Activated naive CD4-positive, alpha-beta T cell (primary cell): Measurements from ENCODE around the gene KMT2C.

Experiments used
- DNase-seq, 4 experiments: peaks; one replicate each; lab custom pipeline; 2025; lab: John Stamatoyannopoulos, UW

The KMT2C gene

GRCh38 chr7:152106990-152107389 is 328.8 kb downstream of the KMT2C start:
- DNase-seq, result no peak

- DNase-seq, result no peak
These were observed 330.6 kb downstream of the KMT2C start for GRCh38 chr7:152105205-152105604.

- no peak for DNase-seq
These were observed 332.1 kb downstream of the KMT2C start for GRCh38 chr7:152103691-152104090.

- DNase-seq, result no peak
These were observed 332.7 kb downstream of the KMT2C start for GRCh38 chr7:152103066-152103465.

GRCh38 chr7:152097330-152097729 is 338.5 kb downstream of the KMT2C start:
- no peak for DNase-seq

- DNase-seq, result no peak
These were observed 340.0 kb downstream of the KMT2C start for GRCh38 chr7:152095771-152096170.

- DNase-seq, result no peak
These were observed 342.1 kb downstream of the KMT2C start for GRCh38 chr7:152093717-152094116.

GRCh38 chr7:152090747-152091146 is 345.1 kb downstream of the KMT2C start:
- DNase-seq, result no peak

GRCh38 chr7:152089183-152089582 is 346.6 kb downstream of the KMT2C start:
- no peak for DNase-seq

GRCh38 chr7:152086513-152086912 is 349.3 kb downstream of the KMT2C start:
- DNase-seq, result no peak

- no peak for DNase-seq
These were observed 350.7 kb downstream of the KMT2C start for GRCh38 chr7:152085131-152085530.
